Measurements from ENCODE around the gene PDE4D. TPM values are rescaled to one million over a fixed set of nuclear protein-coding genes. Genes with fewer than 3 reads are reported as not detected.

Gene PDE4D
- total and polyA plus RNA-seq, 10 of the 15 experiments (the other 5 are each of a cell fraction or from before 2014, with no cell fraction given) = 0.87 to 4.1 (median 2.2) TPM

DNA sequence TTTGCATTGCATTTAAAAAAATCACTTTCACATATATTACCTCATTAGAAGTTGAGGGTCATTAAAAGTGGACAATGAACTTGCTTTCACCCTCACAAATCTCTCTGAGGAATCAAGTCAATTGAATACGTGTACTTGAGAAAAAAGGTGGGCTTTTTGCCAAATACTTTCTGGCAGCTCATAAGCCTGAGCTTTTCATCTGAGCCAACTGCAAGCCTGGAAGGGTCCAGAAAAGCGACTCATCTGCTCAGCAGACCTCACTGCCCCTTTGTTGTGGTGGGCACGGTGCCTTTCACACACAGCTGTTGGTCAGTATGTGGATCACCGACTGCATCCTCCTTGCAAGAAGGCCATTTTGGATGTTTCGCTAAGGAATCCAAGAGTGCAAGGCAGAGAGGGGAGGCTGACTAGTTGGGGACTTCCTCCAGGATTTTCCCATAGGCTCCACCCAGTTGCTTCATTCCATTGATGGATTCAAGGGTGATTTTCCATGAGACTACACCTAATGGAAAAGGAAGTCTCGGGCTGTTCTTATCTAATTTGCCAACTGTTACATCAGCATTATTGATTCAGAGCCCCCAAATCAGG, 564.7 kb downstream of the PDE4D start:
- in situ Hi-C loops (cut with MboI) (no loop called here), intact Hi-C loops (cut with micrococcal nuclease; ENCODE audit: unreplicated experiment) (no loop called here)
- H3K27ac ChIP-seq (ENCODE audit: control insufficient read depth, insufficient read depth) = no peak overlapping the region
- no peaks in the 10 kb centered on the region for H3K27me3 ChIP-seq (replicated peaks in 1 of 2; ENCODE audit: control insufficient read depth in 2 of 2, insufficient read depth in 2 of 2, low read length in 1 of 2)
- ChIA-PET POLR2A (no interaction called here), CTCF (no interaction called here), SMC1A (ENCODE audit: uncharacterized antibody, unreplicated experiment) (interaction anchor here (1.4 kb wide), 1 partner anchor 10 kb away, joined by 3 read pairs; no protein-coding TSS in a partner anchor), RAD21 (ENCODE audit: unreplicated experiment) (no interaction called here)
- H3K4me1 ChIP-seq (ENCODE audit: control insufficient read depth, insufficient read depth, low read length) = no peaks in the 10 kb centered on the region
- H3K4me3 ChIP-seq = no peak overlapping the region
- WGBS (ENCODE audit: insufficient coverage, insufficient replicate concordance, low lambda C conversion rate, missing lambda C conversion rate) = 36% methylated on average over 6 of the region's 6 CpGs
- H2AFZ ChIP-seq (ENCODE audit: control insufficient read depth, low read depth, low read length) = no peak overlapping the region
- no peak overlapping the region for H3K9ac ChIP-seq (ENCODE audit: control insufficient read depth, insufficient read depth, low read length)
- no peaks in the 10 kb centered on the region for H4K20me1 ChIP-seq (ENCODE audit: control insufficient read depth, insufficient read depth)
- H3K79me2 ChIP-seq (ENCODE audit: control insufficient read depth, insufficient read depth, low read length) = no peaks in the 10 kb centered on the region
- no peak overlapping the region for H3K4me2 ChIP-seq (ENCODE audit: control insufficient read depth, insufficient read depth)
- no peaks in the 10 kb centered on the region for H3K9me3 ChIP-seq (replicated peaks; ENCODE audit: control insufficient read depth, insufficient read depth, low read length)
- ATAC-seq = no peak
- DNase-seq (ENCODE audit: low read depth, low spot score) = no peak
- TF ChIP-seq EED (IDR thresholded peaks at IDR 0.05; ENCODE audit: low read depth) (no peak), HDAC6 (IDR thresholded peaks at IDR 0.05; ENCODE audit: unreplicated experiment) (no peak), SIN3A (IDR thresholded peaks at IDR 0.05; ENCODE audit: low read depth, low read length) (no peak), YY1 (IDR thresholded peaks at IDR 0.05; ENCODE audit: low read depth, low read length) (no peak), JUNB (IDR thresholded peaks at IDR 0.05) (no peak), SIX5 (IDR thresholded peaks at IDR 0.05; ENCODE audit: low read depth, low read length, severe bottlenecking) (no peak), RBBP5 (conservative IDR thresholded peaks at IDR 0.05) (no peak), RFX5 (IDR thresholded peaks at IDR 0.05; ENCODE audit: low read depth, low read length) (no peak), RB1 (IDR thresholded peaks at IDR 0.05; ENCODE audit: borderline replicate concordance) (no peak)
- TF ChIP-seq, protein P1, sequence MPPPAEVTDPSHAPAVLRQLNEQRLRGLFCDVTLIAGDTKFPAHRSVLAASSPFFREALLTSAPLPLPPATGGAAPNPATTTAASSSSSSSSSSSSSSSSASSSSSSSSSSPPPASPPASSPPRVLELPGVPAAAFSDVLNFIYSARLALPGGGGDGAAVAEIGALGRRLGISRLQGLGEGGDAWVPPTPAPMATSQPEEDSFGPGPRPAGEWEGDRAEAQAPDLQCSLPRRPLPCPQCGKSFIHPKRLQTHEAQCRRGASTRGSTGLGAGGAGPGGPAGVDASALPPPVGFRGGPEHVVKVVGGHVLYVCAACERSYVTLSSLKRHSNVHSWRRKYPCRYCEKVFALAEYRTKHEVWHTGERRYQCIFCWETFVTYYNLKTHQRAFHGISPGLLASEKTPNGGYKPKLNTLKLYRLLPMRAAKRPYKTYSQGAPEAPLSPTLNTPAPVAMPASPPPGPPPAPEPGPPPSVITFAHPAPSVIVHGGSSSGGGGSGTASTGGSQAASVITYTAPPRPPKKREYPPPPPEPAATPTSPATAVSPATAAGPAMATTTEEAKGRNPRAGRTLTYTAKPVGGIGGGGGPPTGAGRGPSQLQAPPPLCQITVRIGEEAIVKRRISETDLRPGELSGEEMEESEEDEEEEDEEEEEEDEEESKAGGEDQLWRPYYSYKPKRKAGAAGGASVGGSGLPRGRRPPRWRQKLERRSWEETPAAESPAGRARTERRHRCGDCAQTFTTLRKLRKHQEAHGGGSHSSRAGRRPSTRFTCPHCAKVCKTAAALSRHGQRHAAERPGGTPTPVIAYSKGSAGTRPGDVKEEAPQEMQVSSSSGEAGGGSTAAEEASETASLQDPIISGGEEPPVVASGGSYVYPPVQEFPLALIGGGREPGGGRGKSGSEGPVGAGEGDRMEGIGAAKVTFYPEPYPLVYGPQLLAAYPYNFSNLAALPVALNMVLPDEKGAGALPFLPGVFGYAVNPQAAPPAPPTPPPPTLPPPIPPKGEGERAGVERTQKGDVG (CRISPR knock-in tag; IDR thresholded peaks at IDR 0.05) = no peak
- no TSS peak for BruUV-seq (replicated peaks)
- no peak for FAIRE-seq
- no peaks in the 10 kb centered on the region for H3K36me3 ChIP-seq (ENCODE audit: control insufficient read depth in 2 of 2, insufficient read depth in 2 of 2, low read length in 1 of 2)

Measured in GM12878 (cell line).